Natural killer cell (primary cell): ENCODE data around the gene ETV6. TPM values are rescaled to one million over a fixed set of nuclear protein-coding genes. Genes with fewer than 3 reads are reported as not detected.
A peak's percentile ranks its signal among the peaks of the same experiment; 100 is the strongest.

Experiments
- ATAC-seq, 3 donors: fragments of 150-1000 bp in 2 of 3; fragments of 200-7000 bp in 1 of 3; cut with Tn5 transposase; 1 replicate in 1 of 3; 2 replicates in 2 of 3; pipeline ENCODE4 v1.10.0; 2021; ENCODE audit warnings: mild to moderate bottlenecking in 2 of 3, moderate library complexity in 2 of 3
- DNase-seq, 2 donors: peaks; one replicate each; pipeline versions ENCODE4 v3.0.0 to v3.0.0-alpha.2; 2013 to 2021; ENCODE audit warnings: mixed read lengths in 1 of 2
- H3K27ac ChIP-seq: one replicate; pipeline ENCODE4 v1.5.1; 2013; ENCODE audit warnings: mild to moderate bottlenecking, low read length
- H3K27me3 ChIP-seq: one replicate; pipeline ENCODE4 v1.6.1; 2013; ENCODE audit warnings: low read length; ENCODE audit not compliant: control insufficient read depth, insufficient read depth
- H3K36me3 ChIP-seq: one replicate; pipeline ENCODE4 v1.6.1; 2013; ENCODE audit warnings: low read length; ENCODE audit not compliant: control insufficient read depth, insufficient read depth
- H3K4me1 ChIP-seq: one replicate; pipeline ENCODE4 v1.6.1; 2013; ENCODE audit warnings: low read length; ENCODE audit not compliant: control insufficient read depth, insufficient read depth
- H3K4me3 ChIP-seq: one replicate; pipeline ENCODE4 v1.5.1; 2013; ENCODE audit warnings: low read length
- H3K9me3 ChIP-seq: one replicate; pipeline ENCODE4 v1.6.1; 2013; ENCODE audit warnings: low read length; ENCODE audit not compliant: control insufficient read depth, insufficient read depth
- H3K27ac Mint-ChIP-seq, 2 donors: one replicate each; pipeline ENCODE4 v1.8.0; 2022; ENCODE audit warnings: mild to moderate bottlenecking in 2 of 2, mixed read lengths in 2 of 2, moderate library complexity in 1 of 2
- H3K27me3 Mint-ChIP-seq, 2 donors: one replicate each; pipeline ENCODE4 v1.8.0; 2022; ENCODE audit warnings: low read depth in 2 of 2, mixed read lengths in 2 of 2
- H3K36me3 Mint-ChIP-seq: one replicate; pipeline ENCODE4 v1.8.0; 2022; ENCODE audit warnings: mixed read lengths
- H3K4me1 Mint-ChIP-seq, 2 donors: one replicate each; pipeline ENCODE4 v1.8.0; 2022; ENCODE audit warnings: mixed read lengths in 2 of 2
- H3K4me3 Mint-ChIP-seq: one replicate; pipeline ENCODE4 v1.8.0; 2022; ENCODE audit warnings: mild to moderate bottlenecking, moderate library complexity, mixed read lengths
- H3K9me3 Mint-ChIP-seq, 2 donors: one replicate each; pipeline ENCODE4 v1.8.0; 2022; ENCODE audit warnings: mixed read lengths in 2 of 2
- WGBS: methylation state at CpG from one replicate; pipeline ENCODE4 v1.1.7; 2013; ENCODE audit warnings: missing lambda C conversion rate; ENCODE audit not compliant: insufficient coverage; 5-methylcytosine and 5-hydroxymethylcytosine counted together
- intact Hi-C: fragments of 100-400 bp; cut with micrococcal nuclease; formaldehyde crosslinking; loops from one replicate; pipeline ENCODE4 v1.14.2; 2022
- total RNA-seq, 4 donors: library from RNA; stranded (reverse); fragments of 120-200 nt in 1 of 4; gene quantifications; one replicate each; pipeline versions ENCODE4 v1.2.3 to v1.2.4, GENCODE V29; 2013 to 2022
- TF ChIP-seq, protein P1 (sequence below): fragments of 200-600 bp; IDR thresholded peaks from one replicate; pipeline ENCODE4 v1.8.0; 2022; ENCODE audit warnings: antibody characterized with exemption

The ETV6 gene
- total RNA-seq, 3 donors from 2014 or later (not counting 1 experiment from before 2014, with no cell fraction given): 38.9 to 49.5 (median 40.6) TPM

- Histone ChIP-seq H3K4me3 (no peak overlapping the region), H3K27me3 (no peaks in the 10 kb centered on the region), H3K9me3 (peaks cover 4% of the 10 kb centered on the region), H3K27ac (no peak overlapping the region), H3K36me3 (no peaks in the 10 kb centered on the region), H3K4me1 (peaks cover 42% of the 10 kb centered on the region)
- Mint-ChIP-seq H3K9me3 (peaks cover 0 to 3% of the 10 kb centered on the region in 2 donors), H3K36me3 (no peaks in the 10 kb centered on the region), H3K4me1 (peaks cover 57 to 73% of the 10 kb centered on the region in 2 donors), H3K27ac (peak overlapping the region in 1 of 2 donors; percentile 36), H3K4me3 (no peak overlapping the region), H3K27me3 (no peaks in the 10 kb centered on the region)
- no peak for ATAC-seq
- intact Hi-C loops: no loop called here
- TF ChIP-seq, protein P1, sequence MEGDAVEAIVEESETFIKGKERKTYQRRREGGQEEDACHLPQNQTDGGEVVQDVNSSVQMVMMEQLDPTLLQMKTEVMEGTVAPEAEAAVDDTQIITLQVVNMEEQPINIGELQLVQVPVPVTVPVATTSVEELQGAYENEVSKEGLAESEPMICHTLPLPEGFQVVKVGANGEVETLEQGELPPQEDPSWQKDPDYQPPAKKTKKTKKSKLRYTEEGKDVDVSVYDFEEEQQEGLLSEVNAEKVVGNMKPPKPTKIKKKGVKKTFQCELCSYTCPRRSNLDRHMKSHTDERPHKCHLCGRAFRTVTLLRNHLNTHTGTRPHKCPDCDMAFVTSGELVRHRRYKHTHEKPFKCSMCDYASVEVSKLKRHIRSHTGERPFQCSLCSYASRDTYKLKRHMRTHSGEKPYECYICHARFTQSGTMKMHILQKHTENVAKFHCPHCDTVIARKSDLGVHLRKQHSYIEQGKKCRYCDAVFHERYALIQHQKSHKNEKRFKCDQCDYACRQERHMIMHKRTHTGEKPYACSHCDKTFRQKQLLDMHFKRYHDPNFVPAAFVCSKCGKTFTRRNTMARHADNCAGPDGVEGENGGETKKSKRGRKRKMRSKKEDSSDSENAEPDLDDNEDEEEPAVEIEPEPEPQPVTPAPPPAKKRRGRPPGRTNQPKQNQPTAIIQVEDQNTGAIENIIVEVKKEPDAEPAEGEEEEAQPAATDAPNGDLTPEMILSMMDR: no peak
- WGBS: 74% methylated on average over 6 of the region's 7 CpGs
- no peak for DNase-seq
Measured at GRCh38 chr12:11729439-11730150, 80.1 kb downstream of the ETV6 start.

DNA sequence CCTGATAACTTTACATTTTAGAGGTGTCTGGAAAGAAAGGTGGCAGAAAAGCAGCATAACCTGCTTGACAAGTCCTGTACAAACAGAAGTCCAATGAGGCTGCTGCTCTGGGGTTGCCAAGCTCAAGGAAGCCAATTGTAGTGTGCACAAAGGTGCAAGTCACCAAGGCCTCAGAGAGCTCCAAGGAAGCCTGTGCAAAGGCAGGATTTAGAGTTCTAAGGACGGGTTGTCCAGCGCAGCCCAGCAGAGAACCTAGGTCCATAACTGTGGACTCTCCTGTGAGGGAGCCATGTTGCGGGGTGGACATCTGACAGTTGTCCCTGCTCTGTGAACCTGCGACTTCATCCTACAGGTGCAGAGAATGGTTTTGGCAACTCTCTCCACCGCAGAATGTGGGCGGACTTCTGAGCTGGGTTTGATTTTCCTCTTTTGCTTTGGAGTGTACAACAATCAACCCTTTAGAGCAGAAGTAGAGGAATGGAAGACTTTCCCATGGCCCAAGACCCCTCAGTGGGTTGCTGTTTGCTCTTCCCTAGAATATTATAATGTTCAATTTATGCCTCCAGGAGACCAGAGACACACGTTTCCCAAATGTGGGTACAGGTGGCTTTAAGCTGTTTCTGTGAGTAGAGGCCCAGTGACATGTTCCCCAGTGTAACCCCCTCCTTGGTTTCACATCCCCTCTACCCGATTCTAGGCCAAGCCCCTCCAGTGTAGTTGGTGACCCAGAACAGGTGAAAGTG is 81.0 kb downstream of the ETV6 start:
- ATAC-seq (no peak), DNase-seq (peak in 1 of 2 donors; percentile 23)
- H3K27me3 ChIP-seq: no peaks in the 10 kb centered on the region
- 79% methylated on average over 6 of the region's 8 CpGs for WGBS
- Mint-ChIP-seq H3K27me3 (no peaks in the 10 kb centered on the region), H3K27ac (peak overlapping the region; percentile 36 to 70), H3K36me3 (no peaks in the 10 kb centered on the region), H3K9me3 (peaks cover 0 to 3% of the 10 kb centered on the region in 2 donors), H3K4me3 (no peak overlapping the region), H3K4me1 (peaks cover 49 to 71% of the 10 kb centered on the region in 2 donors)
- no peak overlapping the region for H3K4me3 ChIP-seq
- intact Hi-C loops: no loop called here
- peaks cover 42% of the 10 kb centered on the region for H3K4me1 ChIP-seq
- no peaks in the 10 kb centered on the region for H3K36me3 ChIP-seq
- H3K27ac ChIP-seq: peak overlapping the region; percentile 4
- TF ChIP-seq, protein P1: no peak
- H3K9me3 ChIP-seq: peaks cover 3% of the 10 kb centered on the region

DNA sequence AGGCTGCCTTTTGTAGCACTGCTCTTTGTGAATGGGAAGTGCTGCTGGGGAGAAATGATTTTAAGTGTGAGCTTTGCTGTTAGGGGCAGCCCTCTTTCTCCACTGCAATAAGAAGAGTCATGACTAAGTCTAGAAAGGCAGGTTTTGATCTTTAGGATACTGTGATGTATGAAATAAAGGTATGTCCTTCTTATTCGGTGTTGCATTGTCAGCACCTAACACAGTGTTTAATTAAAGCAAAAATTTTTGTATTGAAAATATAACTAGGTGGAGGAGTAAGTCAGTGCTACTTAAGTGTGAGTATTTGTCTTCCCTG is 81.5 kb downstream of the ETV6 start:
- ATAC-seq: no peak
- H3K27ac ChIP-seq: peak overlapping the region; percentile 4
- intact Hi-C loops: no loop called here
- no peaks in the 10 kb centered on the region for H3K36me3 Mint-ChIP-seq
- 73% methylated on average over 1 of the region's 1 CpG for WGBS
- H3K36me3 ChIP-seq: no peaks in the 10 kb centered on the region
- peak overlapping the region; percentile 36 to 70 for H3K27ac Mint-ChIP-seq
- peaks cover 42% of the 10 kb centered on the region for H3K4me1 ChIP-seq
- H3K9me3 ChIP-seq: no peaks in the 10 kb centered on the region
- no peaks in the 10 kb centered on the region for H3K9me3 Mint-ChIP-seq
- no peaks in the 10 kb centered on the region for H3K27me3 Mint-ChIP-seq
- no peak overlapping the region for H3K4me3 Mint-ChIP-seq
- DNase-seq: peak in 1 of 2 donors; percentile 25
- H3K4me3 ChIP-seq: no peak overlapping the region
- H3K4me1 Mint-ChIP-seq: peaks cover 46 to 68% of the 10 kb centered on the region in 2 donors
- no peaks in the 10 kb centered on the region for H3K27me3 ChIP-seq
- TF ChIP-seq, protein P1: no peak
